K562 (cell line): ENCODE measurements around the gene METTL24. TPM values are rescaled to one million over a fixed set of nuclear protein-coding genes. Genes with fewer than 3 reads are reported as not detected.

ENCODE experiments used
- ATAC-seq: fragments of 200-7000 bp; cut with Tn5 transposase; 3 replicates; pipeline ENCODE4 v1.9.1; 2020; ENCODE audit warnings: moderate library complexity
- BruUV-seq: library from RNA; stranded (reverse); fragments of 400-500 nt; replicated peaks from 2 replicates; lab custom pipeline; 2021; lab: Mats Ljungman, UMichigan
- CTCF ChIA-PET: fragments of 300-600 bp; formaldehyde crosslinking; extraction: SDS; loops from one replicate; lab custom pipeline; 2021; ENCODE audit warnings: low intra/inter-chr PET ratio; lab: Yijun Ruan, JAX
- POLR2A ChIA-PET: fragments of 300-600, 350-650 bp; sonication (Branson Sonifier 250); formaldehyde crosslinking; extraction: SDS; loops from one replicate; lab custom pipeline; 2021; ENCODE audit warnings: antibody characterized with exemption, inconsistent platforms; lab: Yijun Ruan, JAX
- DNase-seq, 4 experiments: peaks; one replicate each; pipeline versions ENCODE4 v3.0.0 to v3.0.0-alpha.2; 2011 to 2018; ENCODE audit warnings: low spot score in 3 of 4, mixed read lengths in 3 of 4; ENCODE audit errors: extremely low read depth in 1 of 4
- FAIRE-seq: peaks from 2 replicates; lab custom pipeline; 2011; peaks lifted over from hg19 to GRCh38; lab: Jason Lieb, UNC
- H2AFZ ChIP-seq: 2 replicates; pipeline ENCODE4 v1.6.0; 2011; ENCODE audit warnings: low read depth, low read length, control low read depth, inconsistent platforms
- H3K27ac ChIP-seq: fragments of 200-600 bp; 3 replicates; pipeline ENCODE4 v1.8.0; 2011; ENCODE audit warnings: low read depth, mild to moderate bottlenecking, control low read depth, inconsistent platforms, low read length, moderate library complexity, mixed read lengths; ENCODE audit errors: extremely low read depth
- H3K27me3 ChIP-seq, 2 experiments: fragments of 300-600 bp in 1 of 2; 2 replicates in 1 of 2; 3 replicates in 1 of 2; pipeline versions ENCODE4 v1.6.0 to v1.8.0; 2011; ENCODE audit warnings: inconsistent platforms in 2 of 2, low read length in 2 of 2, mild to moderate bottlenecking in 1 of 2, mixed read lengths in 1 of 2, moderate library complexity in 1 of 2; ENCODE audit not compliant: control insufficient read depth in 2 of 2, insufficient read depth in 2 of 2
- H3K36me3 ChIP-seq: fragments of 300-600 bp; 3 replicates; pipeline ENCODE4 v1.8.0; 2011; ENCODE audit warnings: mild to moderate bottlenecking, low read length, inconsistent platforms; ENCODE audit not compliant: control insufficient read depth, insufficient read depth
- H3K4me1 ChIP-seq, 2 experiments: fragments of 200-600 bp in 1 of 2; replicated peaks in 1 of 2; 2 replicates in 1 of 2; 3 replicates in 1 of 2; pipeline versions ENCODE4 v1.5.1 to v1.8.0; 2011; ENCODE audit warnings: inconsistent platforms in 2 of 2, low read length in 2 of 2, mild to moderate bottlenecking in 1 of 2, mixed read lengths in 1 of 2, moderate library complexity in 1 of 2; ENCODE audit not compliant: control insufficient read depth in 2 of 2, insufficient read depth in 2 of 2
- H3K4me2 ChIP-seq: 2 replicates; pipeline ENCODE4 v1.6.1; 2011; ENCODE audit warnings: low read length, control low read depth, inconsistent platforms, mixed read lengths; ENCODE audit not compliant: insufficient read depth
- H3K4me3 ChIP-seq: fragments of 200-600 bp; sonication (generic), shearing (Covaris generic); 2 replicates; pipeline ENCODE4 v1.5.1; 2016; ENCODE audit warnings: control low read depth, inconsistent platforms
- H3K79me2 ChIP-seq: fragments of 200-600 bp; 3 replicates; pipeline ENCODE4 v1.8.0; 2011; ENCODE audit warnings: low read length, inconsistent platforms; ENCODE audit not compliant: control insufficient read depth, insufficient read depth
- H3K9ac ChIP-seq, 2 experiments: 2 replicates each; pipeline versions ENCODE4 v1.6.0 to v1.6.1; 2011; ENCODE audit warnings: low read depth in 2 of 2, low read length in 2 of 2, control low read depth in 1 of 2, inconsistent platforms in 1 of 2, mild to moderate bottlenecking in 1 of 2, mixed read lengths in 1 of 2; ENCODE audit not compliant: insufficient read depth in 1 of 2
- H3K9me1 ChIP-seq: one replicate; pipeline ENCODE4 v1.6.0; 2011; ENCODE audit warnings: inconsistent platforms, mild to moderate bottlenecking, low read length, moderate library complexity; ENCODE audit not compliant: control insufficient read depth, insufficient read depth
- H3K9me3 ChIP-seq: replicated peaks from 2 replicates; pipeline ENCODE4 v1.5.1; 2011; ENCODE audit warnings: low read depth, low read length, inconsistent platforms; ENCODE audit not compliant: control insufficient read depth, insufficient read depth
- H4K20me1 ChIP-seq: replicated peaks from 2 replicates; pipeline ENCODE4 v1.6.1; 2011; ENCODE audit warnings: low read length, inconsistent platforms, mixed read lengths; ENCODE audit not compliant: control insufficient read depth, insufficient read depth
- ATF7 ChIP-seq: fragments of 450-650 bp; IDR thresholded peaks from 2 replicates; pipeline ENCODE4 v1.7.1; 2014; ENCODE audit warnings: mild to moderate bottlenecking, moderate library complexity
- CBX8 ChIP-seq: fragments of 200-600 bp; sonication (generic); IDR thresholded peaks from 2 replicates; pipeline ENCODE4 v1.6.1; 2012; ENCODE audit warnings: borderline replicate concordance, mixed run types, low read depth, mild to moderate bottlenecking, moderate library complexity, mixed read lengths, low read length, control low read depth, inconsistent platforms; ENCODE audit not compliant: poor library complexity, severe bottlenecking; ENCODE audit errors: extremely low read depth
- CC2D1A ChIP-seq: fragments of 450-650 bp; IDR thresholded peaks from 2 replicates; pipeline ENCODE4 v1.6.1; 2017; ENCODE audit warnings: mild to moderate bottlenecking
- FOXP4 ChIP-seq: sonication (generic); formaldehyde crosslinking; IDR thresholded peaks from 2 replicates; pipeline ENCODE4 v1.8.0; 2022; ENCODE audit warnings: mild to moderate bottlenecking, missing genetic modification reagents, borderline replicate concordance
- MNT ChIP-seq, 2 experiments: fragments of 450-650 bp; conservative IDR thresholded peaks; 2 replicates each; pipeline ENCODE4 v1.6.1; 2017; ENCODE audit warnings: mild to moderate bottlenecking in 2 of 2, moderate library complexity in 2 of 2
- NFATC3 ChIP-seq: fragments of 450-650 bp; IDR thresholded peaks from 2 replicates; pipeline ENCODE4 v1.6.1; 2017; ENCODE audit warnings: mild to moderate bottlenecking
- PRMT5 ChIP-seq: sonication (generic); formaldehyde crosslinking; IDR thresholded peaks from 2 replicates; pipeline ENCODE4 v1.5.0; 2020; ENCODE audit warnings: missing genetic modification reagents
- RUNX1 ChIP-seq: sonication (generic); IDR thresholded peaks from 2 replicates; pipeline ENCODE4 v1.6.1; 2016; ENCODE audit warnings: antibody characterized with exemption, low read depth
- SAFB2 ChIP-seq: fragments of 200-400 bp; formaldehyde crosslinking; IDR thresholded peaks from 2 replicates; pipeline ENCODE4 v1.6.1; 2018; ENCODE audit warnings: borderline replicate concordance, low read length, low read depth, moderate library complexity; ENCODE audit not compliant: severe bottlenecking
- SMARCE1 ChIP-seq: fragments of 450-650 bp; IDR thresholded peaks from 2 replicates; pipeline ENCODE4 v1.7.1; 2016; ENCODE audit warnings: mild to moderate bottlenecking
- SNIP1 ChIP-seq: fragments of 450-650 bp; IDR thresholded peaks from 2 replicates; pipeline ENCODE4 v1.7.1; 2017; ENCODE audit warnings: low read depth, mild to moderate bottlenecking
- STAT6 ChIP-seq: sonication (generic); formaldehyde crosslinking; IDR thresholded peaks from 2 replicates; pipeline ENCODE4 v1.8.1; 2023; ENCODE audit warnings: mild to moderate bottlenecking, missing genetic modification reagents
- ZC3H8 ChIP-seq: fragments of 450-650 bp; IDR thresholded peaks from 2 replicates; pipeline ENCODE4 v1.6.1; 2017
- ZNF644 ChIP-seq: fragments of 200-800 bp; sonication (Bioruptor generic); IDR thresholded peaks from 2 replicates; pipeline ENCODE4 v1.6.1; 2016; ENCODE audit warnings: low read depth, missing genetic modification characterization, missing compliant biosample characterization
- ZNF740 ChIP-seq, 3 experiments: fragments of 200-800 bp in 1 of 3; sonication (Bioruptor generic) in 1 of 3; sonication (generic) in 1 of 3; formaldehyde crosslinking in 1 of 3; IDR thresholded peaks; 2 replicates each; pipeline versions ENCODE4 v1.6.1 to v1.8.0; 2016 to 2022; ENCODE audit warnings: mild to moderate bottlenecking in 2 of 3, missing compliant biosample characterization in 2 of 3, missing genetic modification characterization in 2 of 3, missing genetic modification reagents in 1 of 3
- WGBS: fragments of 100-300 bp; shearing (Covaris generic); methylation state at CpG from one replicate; pipeline ENCODE4 v1.1.6; 2016; ENCODE audit warnings: low coverage, mixed read lengths; ENCODE audit not compliant: insufficient coverage; ENCODE audit errors: missing lambda C conversion rate; 5-methylcytosine and 5-hydroxymethylcytosine counted together
- in situ Hi-C: fragments of 300-500 bp; cut with MboI; formaldehyde crosslinking; loops from 4 replicates; pipeline ENCODE4 v1.15.0; 2018; ENCODE audit warnings: inconsistent platforms, mixed read lengths
- intact Hi-C: fragments of 100-400 bp; cut with micrococcal nuclease; formaldehyde crosslinking; loops from 2 replicates; pipeline ENCODE4 v1.14.2; 2022
- polyA plus RNA-seq, 8 experiments: library from polyadenylated mRNA; depleted of rRNA in 4 of 8; stranded (reverse) in 5 of 8; unstranded in 3 of 8; fragments of >200 nt; fragmentation: Nextera tagmentation in 2 of 8; fragmentation: Illumina TruSeq in 1 of 8; extraction: Ambion mirVana in 2 of 8; extraction: Trizol in 1 of 8; gene quantifications; 2 replicates each; pipeline versions ENCODE4 v1.2.1 to v1.2.3, GENCODE V29; 2011 to 2014; ENCODE audit warnings: inconsistent platforms in 1 of 8, missing spikeins in 1 of 8
- total RNA-seq, 7 experiments: library from RNA; depleted of rRNA in 6 of 7; stranded (reverse); fragments of >200 nt in 6 of 7; fragmentation: Illumina TruSeq in 2 of 7; extraction: Trizol in 2 of 7; gene quantifications; 2 replicates each; pipeline versions ENCODE4 v1.2.1 to v1.2.3, GENCODE V29; 2011 to 2021; ENCODE audit warnings: low replicate concordance in 1 of 7

Gene METTL24
- total and polyA plus RNA-seq, 9 of the 15 experiments (the other 6 are each of a cell fraction or from before 2014, with no cell fraction given), result not detected

GRCh38 chr6:110323258-110323657, 34.9 kb downstream of the METTL24 start:
- ChIA-PET CTCF (no interaction called here), POLR2A (no interaction called here)
- Histone ChIP-seq H3K27me3 (peaks cover 2 to 34% of the 10 kb centered on the region in 2 experiments; a peak in 3 of 5 replicates), H3K4me3 (no peak overlapping the region), H2AFZ (no peak overlapping the region), H4K20me1 (no peaks in the 10 kb centered on the region), H3K79me2 (no peaks in the 10 kb centered on the region), H3K9ac (no peak overlapping the region), H3K4me1 (no peaks in the 10 kb centered on the region), H3K36me3 (no peaks in the 10 kb centered on the region), H3K9me1 (no peaks in the 10 kb centered on the region), H3K9me3 (no peaks in the 10 kb centered on the region), H3K27ac (no peak overlapping the region), H3K4me2 (no peak overlapping the region)
- in situ Hi-C loops (no loop called here), intact Hi-C loops (no loop called here)
- 0% methylated on average over 4 of the region's 4 CpGs for WGBS
- FAIRE-seq (no peak), ATAC-seq (no peak), DNase-seq (no peak)
- no TSS peak for BruUV-seq
- no peak for TF ChIP-seq NFATC3
- TF ChIP-seq STAT6 (CRISPR knock-in tag), result no peak
- TF ChIP-seq MNT (conservative IDR thresholded peaks at IDR 0.05), result no peak
- no peak for TF ChIP-seq PRMT5
- TF ChIP-seq ZNF644 (tag), result no peak
- TF ChIP-seq SMARCE1, result no peak
- no peak for TF ChIP-seq SNIP1
- no peak for TF ChIP-seq SAFB2
- TF ChIP-seq RUNX1, result no peak
- no peak for TF ChIP-seq CC2D1A
- no peak for TF ChIP-seq ATF7
- no peak for TF ChIP-seq CBX8
- TF ChIP-seq ZNF740 (CRISPR knock-in tag; IDR thresholded peaks at IDR 0.05), result no peak
- TF ChIP-seq ZNF740 (tag; IDR thresholded peaks at IDR 0.05), result no peak
- TF ChIP-seq FOXP4 (CRISPR knock-in tag), result no peak
- TF ChIP-seq ZC3H8, result no peak
